SK-N-MC (cell line): ENCODE results near the gene HS1BP3.

Experiments used
- EZH2 ChIP-seq: fragments of 200-600 bp; sonication (generic); IDR thresholded peaks from one replicate; pipeline ENCODE4 v1.6.1; 2017; ENCODE audit warnings: antibody characterized with exemption
- POLR2AphosphoS5 ChIP-seq: IDR thresholded peaks from 2 replicates; pipeline ENCODE4 v1.6.1; 2012; ENCODE audit warnings: mild to moderate bottlenecking, low read depth, low read length, borderline replicate concordance

DNA sequence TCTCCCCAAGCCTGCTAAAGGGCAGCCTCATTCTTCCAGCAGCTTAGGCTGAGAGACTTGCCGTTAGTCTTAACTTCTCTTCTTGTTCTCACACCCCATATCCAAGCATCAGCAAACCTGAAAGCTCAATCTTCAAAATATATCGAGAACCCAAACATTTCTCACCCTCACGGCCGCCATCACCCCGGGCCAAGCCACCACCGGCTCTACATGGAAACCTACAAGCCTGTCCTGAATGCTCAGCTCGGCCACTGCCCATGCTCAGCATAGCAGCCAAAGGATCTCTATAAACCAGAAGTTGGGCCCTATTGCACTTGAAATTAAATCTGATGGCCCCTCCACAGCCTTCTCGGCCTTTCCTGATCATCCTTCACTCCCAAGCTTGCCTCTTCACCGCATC is 2.1 kb downstream of the HS1BP3 start:
- TF ChIP-seq POLR2AphosphoS5: no peak
- TF ChIP-seq EZH2: no peak
